Activated CD4-positive, alpha-beta T cell treated with anti-CD3 and anti-CD28 coated beads, Interleukin-2, amount 10 ng/mL, durations not matched to agents 7 days and 5 days (primary cell): ENCODE results near the gene ZBTB32. TPM values are rescaled to one million over a fixed set of nuclear protein-coding genes. Genes with fewer than 3 reads are reported as not detected.
"Not testable (repeated sequence)": the region's sequence is repeated elsewhere in the genome, so short reads cannot be mapped to it uniquely, and the experiment has no call there.

Experiments used
- CTCF ChIA-PET: fragments of 350-600 bp; sonication (Branson Sonifier 250); formaldehyde crosslinking; loops from one replicate; lab custom pipeline; 2021; ENCODE audit warnings: antibody characterized with exemption; lab: Charles Lee
- POLR2A ChIA-PET: fragments of 350-600 bp; sonication (Branson Sonifier 250); formaldehyde crosslinking; loops from one replicate; lab custom pipeline; 2021; ENCODE audit warnings: antibody characterized with exemption; lab: Charles Lee
- DNase-seq: peaks from one replicate; pipeline ENCODE4 v3.0.0-alpha.2; 2020
- H3K27ac Mint-ChIP-seq: one replicate; pipeline ENCODE4 v1.8.0; 2021; ENCODE audit warnings: mild to moderate bottlenecking, moderate library complexity, mixed read lengths
- H3K27me3 Mint-ChIP-seq: one replicate; pipeline ENCODE4 v1.8.0; 2021; ENCODE audit warnings: mixed read lengths
- H3K36me3 Mint-ChIP-seq: one replicate; pipeline ENCODE4 v1.8.0; 2021; ENCODE audit warnings: low read depth, mixed read lengths
- H3K4me1 Mint-ChIP-seq: one replicate; pipeline ENCODE4 v1.8.0; 2021; ENCODE audit warnings: mixed read lengths
- H3K4me3 Mint-ChIP-seq: one replicate; pipeline ENCODE4 v1.8.0; 2021; ENCODE audit warnings: mild to moderate bottlenecking, moderate library complexity, mixed read lengths
- H3K9me3 Mint-ChIP-seq: one replicate; pipeline ENCODE4 v1.8.0; 2021; ENCODE audit warnings: mixed read lengths
- total RNA-seq, 2 experiments: library from RNA; stranded (reverse); gene quantifications; one replicate each; pipeline ENCODE4 v1.2.3, GENCODE V29; 2021

The ZBTB32 gene, protein sequence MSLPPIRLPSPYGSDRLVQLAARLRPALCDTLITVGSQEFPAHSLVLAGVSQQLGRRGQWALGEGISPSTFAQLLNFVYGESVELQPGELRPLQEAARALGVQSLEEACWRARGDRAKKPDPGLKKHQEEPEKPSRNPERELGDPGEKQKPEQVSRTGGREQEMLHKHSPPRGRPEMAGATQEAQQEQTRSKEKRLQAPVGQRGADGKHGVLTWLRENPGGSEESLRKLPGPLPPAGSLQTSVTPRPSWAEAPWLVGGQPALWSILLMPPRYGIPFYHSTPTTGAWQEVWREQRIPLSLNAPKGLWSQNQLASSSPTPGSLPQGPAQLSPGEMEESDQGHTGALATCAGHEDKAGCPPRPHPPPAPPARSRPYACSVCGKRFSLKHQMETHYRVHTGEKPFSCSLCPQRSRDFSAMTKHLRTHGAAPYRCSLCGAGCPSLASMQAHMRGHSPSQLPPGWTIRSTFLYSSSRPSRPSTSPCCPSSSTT
- 10 to 100 TPM; 15.4 to 17.3 TPM for total RNA-seq

DNA sequence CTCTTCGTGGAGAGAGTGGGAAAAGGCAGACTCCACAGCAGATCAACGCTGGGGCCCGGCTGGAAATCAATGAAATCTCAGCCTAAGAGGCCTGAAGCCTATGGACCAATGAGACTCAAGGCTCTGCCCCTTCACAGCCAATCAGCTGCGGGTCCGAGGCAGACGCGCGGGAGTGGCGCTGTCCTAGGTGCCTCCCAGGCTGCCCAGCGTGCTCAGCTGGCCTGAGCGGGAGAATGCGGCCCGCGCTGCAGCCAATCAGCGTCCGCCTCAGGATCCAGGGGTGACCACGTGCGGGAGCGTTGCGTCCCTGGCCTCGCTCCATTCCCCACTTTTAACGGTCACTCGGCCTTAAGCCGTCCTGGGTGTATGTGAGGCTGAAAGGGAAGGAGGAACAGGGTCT is at the start of gene ZBTB32:
ZBTB32 (plus strand) TSS at position 341 of the 400 bp plus-strand sequence. CDS start 10,069 bp downstream, outside the sequence.
- no peaks in the 10 kb centered on the region for H3K9me3 Mint-ChIP-seq
- no peak within 1 kb of the TSS for H3K27ac Mint-ChIP-seq
- H3K27me3 Mint-ChIP-seq: no peaks in the 10 kb centered on the region
- ChIA-PET CTCF (interaction anchor here (2.0 to 2.4 kb wide), 2 partner anchors 9 to 36 kb away, joined by 8 to 11 read pairs; no protein-coding TSS in a partner anchor), POLR2A (no interaction called here)
- no peak within 1 kb of the TSS for H3K4me3 Mint-ChIP-seq
- no peaks in the 10 kb centered on the region for H3K36me3 Mint-ChIP-seq
- DNase-seq: no peak
- H3K4me1 Mint-ChIP-seq: peaks cover 6% of the 10 kb centered on the region

DNA sequence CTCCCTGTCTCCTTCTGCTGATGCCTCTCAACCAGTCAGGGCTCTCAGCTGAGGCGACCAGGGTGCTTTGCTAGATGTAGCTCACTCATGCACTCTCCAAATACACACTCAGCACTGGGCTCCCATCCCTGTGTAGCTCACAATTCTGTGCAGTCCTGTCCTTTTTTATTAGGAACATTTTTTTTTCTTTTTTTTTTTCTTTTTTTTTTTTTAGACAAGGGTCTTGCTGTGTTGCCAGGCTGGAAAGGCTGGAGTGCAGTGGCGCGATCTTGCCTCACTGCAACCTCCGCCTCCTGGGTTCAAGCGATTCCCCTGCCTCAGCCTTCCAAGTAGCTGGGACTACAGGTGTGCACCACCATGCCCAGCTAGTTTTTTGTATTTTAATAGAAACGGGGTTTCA is 49.5 kb upstream of the ZBTB32 start:
- H3K4me3 Mint-ChIP-seq, POLR2A ChIA-PET, H3K27me3 Mint-ChIP-seq, H3K9me3 Mint-ChIP-seq, DNase-seq, H3K27ac Mint-ChIP-seq: not testable (repeated sequence)
- peaks cover 22% of the 10 kb centered on the region for H3K4me1 Mint-ChIP-seq
- CTCF ChIA-PET: interaction anchor here (0.6 to 1.0 kb wide), 3 partner anchors 11 to 76 kb away, joined by 3 read pairs; no protein-coding TSS in a partner anchor
- peaks cover 48% of the 10 kb centered on the region for H3K36me3 Mint-ChIP-seq

DNA sequence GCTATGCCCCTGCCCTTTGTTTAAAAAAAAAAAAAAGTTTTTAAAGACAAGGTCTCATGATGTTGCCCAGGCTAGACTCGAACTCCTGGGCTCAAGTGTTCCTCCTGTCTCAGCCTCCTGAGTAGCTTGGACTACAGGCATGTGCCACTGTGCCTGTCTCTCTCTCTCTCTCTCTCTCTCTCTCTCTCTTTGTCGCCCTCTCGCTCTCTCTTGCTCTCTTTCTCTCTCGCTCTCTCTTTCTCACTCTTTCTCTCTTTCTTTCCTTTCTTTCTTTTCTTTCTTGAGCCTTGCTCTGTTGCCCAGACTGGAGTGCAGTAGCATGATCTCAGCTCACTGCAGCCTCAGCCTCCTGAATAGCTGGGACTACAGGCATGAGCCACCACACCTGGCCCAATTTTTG is 48.8 kb upstream of the ZBTB32 start:
- Mint-ChIP-seq H3K9me3 (no peaks in the 10 kb centered on the region), H3K36me3 (peaks cover 48% of the 10 kb centered on the region), H3K27me3 (no peaks in the 10 kb centered on the region), H3K4me3 (no peak overlapping the region), H3K4me1 (peaks cover 16% of the 10 kb centered on the region), H3K27ac (no peak overlapping the region)
- ChIA-PET POLR2A (no interaction called here), CTCF (interaction anchor here (0.6 to 1.0 kb wide), 4 partner anchors 11 to 229 kb away, joined by 3 to 5 read pairs (median 3); no protein-coding TSS in a partner anchor)
- DNase-seq: no peak

DNA sequence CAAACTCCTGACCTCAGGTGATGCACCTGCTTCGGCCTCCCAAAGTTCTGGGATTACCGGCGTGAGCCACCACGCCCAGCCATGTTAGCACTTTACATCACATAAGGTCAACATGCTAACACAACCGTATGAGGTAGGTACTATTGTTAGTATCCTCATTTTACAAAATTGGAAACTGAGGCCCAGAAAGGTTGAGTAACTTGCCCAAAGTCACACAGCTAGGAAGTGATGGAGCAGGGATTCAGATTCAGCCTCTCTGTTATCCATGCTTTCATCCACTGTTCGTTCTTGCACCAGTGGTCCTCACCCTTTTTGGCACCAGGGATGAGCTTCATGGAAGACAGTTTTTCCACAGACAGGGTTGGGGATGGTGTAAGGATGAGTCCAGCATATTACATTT is 47.7 kb upstream of the ZBTB32 start:
- Mint-ChIP-seq H3K27me3 (no peaks in the 10 kb centered on the region), H3K4me3 (no peak overlapping the region), H3K36me3 (peaks cover 47% of the 10 kb centered on the region), H3K27ac (no peak overlapping the region), H3K9me3 (no peaks in the 10 kb centered on the region), H3K4me1 (peaks cover 7% of the 10 kb centered on the region)
- DNase-seq: no peak
- POLR2A ChIA-PET: no interaction called here
- CTCF ChIA-PET: interaction anchor here (0.6 to 1.3 kb wide), 3 partner anchors 17 to 179 kb away, joined by 3 to 4 read pairs (median 3); no protein-coding TSS in a partner anchor

DNA sequence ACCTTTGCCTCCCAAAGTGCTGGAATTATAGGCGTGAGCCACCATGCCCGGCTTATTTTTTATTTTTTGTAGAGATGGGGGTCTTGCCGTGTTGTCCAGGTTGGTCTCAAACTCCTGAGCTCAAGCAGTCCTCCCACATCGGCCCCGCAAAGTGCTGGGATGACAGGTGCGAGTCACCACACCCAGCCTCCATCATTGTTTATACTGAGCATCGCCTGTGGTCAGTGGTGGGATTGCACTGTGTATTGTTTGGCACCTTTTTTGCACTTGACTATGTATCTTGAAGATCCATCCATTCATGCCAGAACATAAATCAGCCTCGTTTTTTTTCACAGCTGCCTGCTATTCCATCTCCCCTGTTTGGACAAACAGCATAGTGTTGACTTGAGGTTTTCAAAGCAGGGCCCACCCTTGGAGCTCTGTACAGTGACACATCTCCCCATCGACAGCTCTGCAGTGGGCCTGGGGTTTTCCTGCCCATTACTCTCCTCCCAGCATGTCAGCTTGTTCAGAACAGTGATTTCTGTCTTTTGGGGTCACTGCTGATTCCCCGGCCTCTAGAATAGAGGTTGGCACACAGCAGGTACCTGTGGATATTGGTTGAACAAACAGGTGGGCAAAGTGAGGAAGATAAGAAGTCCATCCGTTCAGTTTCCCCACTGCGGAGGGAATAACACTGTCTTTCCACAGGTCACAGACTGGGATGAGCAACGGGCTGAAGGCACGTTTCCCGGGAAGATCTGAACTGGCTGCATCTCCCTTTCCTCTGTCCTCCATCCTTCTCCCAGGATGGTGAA is 46.3 kb upstream of the ZBTB32 start:
- Mint-ChIP-seq H3K4me3 (no peak overlapping the region), H3K9me3 (no peaks in the 10 kb centered on the region), H3K36me3 (peaks cover 51% of the 10 kb centered on the region), H3K27me3 (no peaks in the 10 kb centered on the region), H3K4me1 (peaks cover 4% of the 10 kb centered on the region), H3K27ac (no peak overlapping the region)
- DNase-seq: no peak
- ChIA-PET CTCF (interaction anchor here (0.5 to 1.5 kb wide), 4 partner anchors 10 to 445 kb away, joined by 3 to 5 read pairs (median 3); partner anchors contain the start of gene COX6B1), POLR2A (no interaction called here)

DNA sequence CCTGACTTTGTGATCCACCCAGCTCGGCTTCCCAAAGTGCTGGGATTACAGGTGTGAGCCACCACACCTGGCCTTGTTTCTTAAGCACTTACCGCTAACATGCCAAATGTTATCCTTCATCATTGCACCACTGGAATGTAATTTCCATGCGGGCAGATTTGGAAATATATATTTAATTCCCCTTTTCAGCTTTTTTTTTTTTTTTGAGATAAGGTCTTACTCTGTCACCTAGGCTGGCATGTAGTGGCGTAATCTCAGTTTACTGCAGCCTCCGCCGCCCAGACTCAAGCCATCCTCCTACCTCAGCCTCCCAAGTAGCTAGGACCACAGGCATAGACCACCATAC is 42.4 kb upstream of the ZBTB32 start:
- H3K4me3 Mint-ChIP-seq: no peak overlapping the region
- H3K27ac Mint-ChIP-seq: no peak overlapping the region
- ChIA-PET CTCF (interaction anchor here (0.6 to 1.1 kb wide), 2 partner anchors 12 to 39 kb away, joined by 3 read pairs; no protein-coding TSS in a partner anchor), POLR2A (no interaction called here)
- no peaks in the 10 kb centered on the region for H3K27me3 Mint-ChIP-seq
- no peaks in the 10 kb centered on the region for H3K9me3 Mint-ChIP-seq
- peaks cover 39% of the 10 kb centered on the region for H3K36me3 Mint-ChIP-seq
- no peaks in the 10 kb centered on the region for H3K4me1 Mint-ChIP-seq
- no peak for DNase-seq

DNA sequence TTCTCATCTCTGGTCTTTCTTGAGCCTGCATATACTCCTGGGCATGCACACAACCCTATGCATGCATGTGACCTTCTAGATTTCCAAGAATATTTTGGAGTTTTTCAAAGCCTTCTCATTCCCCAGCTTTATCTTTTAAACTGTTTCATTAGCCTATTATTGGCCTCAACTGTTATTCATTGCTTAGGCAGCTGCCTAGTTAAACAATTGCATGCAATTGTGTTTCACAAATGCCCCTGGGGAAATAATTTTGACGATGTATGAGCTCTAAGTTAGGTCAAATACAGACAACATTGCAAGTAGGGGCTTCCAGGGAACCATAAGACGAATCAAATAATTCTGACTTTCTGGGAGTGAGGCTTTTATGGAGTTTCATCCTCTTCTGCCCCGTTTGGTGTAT is 40.4 kb upstream of the ZBTB32 start:
- Mint-ChIP-seq H3K27ac (no peak overlapping the region), H3K4me1 (no peaks in the 10 kb centered on the region), H3K4me3 (no peak overlapping the region), H3K36me3 (peaks cover 26% of the 10 kb centered on the region), H3K27me3 (peaks cover 2% of the 10 kb centered on the region), H3K9me3 (no peaks in the 10 kb centered on the region)
- ChIA-PET CTCF (no interaction called here), POLR2A (interaction anchor here (0.7 kb wide), 1 partner anchor 67 kb away, joined by 3 read pairs; no protein-coding TSS in a partner anchor)
- DNase-seq: no peak

DNA sequence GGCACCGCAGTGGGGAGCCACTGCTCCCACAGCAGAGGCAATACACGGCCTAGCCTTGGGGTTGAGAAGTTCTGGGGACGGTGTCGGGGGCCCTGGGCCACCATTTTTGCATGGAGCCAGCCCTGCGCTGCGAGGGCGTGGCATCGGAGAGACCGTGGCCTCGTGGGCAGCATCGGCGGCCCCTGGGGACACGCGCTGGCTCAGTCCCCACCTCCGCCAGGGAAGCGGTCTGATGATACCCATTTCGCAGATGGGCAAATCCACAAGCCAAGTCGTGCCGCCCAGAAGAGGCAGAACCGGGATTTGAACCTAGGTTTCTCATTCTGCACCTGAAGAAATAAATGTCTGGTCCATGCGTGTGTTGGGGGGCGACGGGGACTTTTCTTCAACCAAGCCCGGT is 39.2 kb upstream of the ZBTB32 start:
- POLR2A ChIA-PET: no interaction called here
- Mint-ChIP-seq H3K4me3 (no peak overlapping the region), H3K27me3 (peaks cover 11% of the 10 kb centered on the region), H3K27ac (no peak overlapping the region), H3K4me1 (no peaks in the 10 kb centered on the region), H3K9me3 (no peaks in the 10 kb centered on the region), H3K36me3 (peaks cover 23% of the 10 kb centered on the region)
- no peak for DNase-seq
- CTCF ChIA-PET: no interaction called here

DNA sequence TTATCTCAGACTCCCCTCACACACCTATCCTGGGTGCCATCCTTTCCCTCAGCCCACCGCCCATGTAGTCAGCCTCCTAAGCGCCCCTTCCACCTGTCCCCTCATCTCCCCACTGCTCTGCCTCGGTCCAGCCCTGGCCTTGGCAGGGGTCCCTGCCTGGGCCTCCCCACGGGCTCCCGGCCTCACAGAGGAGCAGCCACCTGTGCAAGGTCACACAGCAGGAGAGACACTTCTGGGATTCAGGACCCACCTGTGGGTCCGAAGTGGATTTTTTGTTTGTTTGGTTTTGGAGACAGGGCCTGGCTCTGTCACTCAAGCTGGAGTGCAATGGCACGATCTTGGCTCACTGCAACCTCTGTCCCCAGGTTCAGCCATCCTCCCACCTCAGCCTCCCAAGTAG is 38.8 kb upstream of the ZBTB32 start:
- CTCF ChIA-PET: no interaction called here
- no peak overlapping the region for H3K27ac Mint-ChIP-seq
- POLR2A ChIA-PET: no interaction called here
- no peaks in the 10 kb centered on the region for H3K9me3 Mint-ChIP-seq
- no peaks in the 10 kb centered on the region for H3K4me1 Mint-ChIP-seq
- H3K36me3 Mint-ChIP-seq: peaks cover 23% of the 10 kb centered on the region
- H3K4me3 Mint-ChIP-seq: no peak overlapping the region
- no peak for DNase-seq
- H3K27me3 Mint-ChIP-seq: peaks cover 12% of the 10 kb centered on the region

DNA sequence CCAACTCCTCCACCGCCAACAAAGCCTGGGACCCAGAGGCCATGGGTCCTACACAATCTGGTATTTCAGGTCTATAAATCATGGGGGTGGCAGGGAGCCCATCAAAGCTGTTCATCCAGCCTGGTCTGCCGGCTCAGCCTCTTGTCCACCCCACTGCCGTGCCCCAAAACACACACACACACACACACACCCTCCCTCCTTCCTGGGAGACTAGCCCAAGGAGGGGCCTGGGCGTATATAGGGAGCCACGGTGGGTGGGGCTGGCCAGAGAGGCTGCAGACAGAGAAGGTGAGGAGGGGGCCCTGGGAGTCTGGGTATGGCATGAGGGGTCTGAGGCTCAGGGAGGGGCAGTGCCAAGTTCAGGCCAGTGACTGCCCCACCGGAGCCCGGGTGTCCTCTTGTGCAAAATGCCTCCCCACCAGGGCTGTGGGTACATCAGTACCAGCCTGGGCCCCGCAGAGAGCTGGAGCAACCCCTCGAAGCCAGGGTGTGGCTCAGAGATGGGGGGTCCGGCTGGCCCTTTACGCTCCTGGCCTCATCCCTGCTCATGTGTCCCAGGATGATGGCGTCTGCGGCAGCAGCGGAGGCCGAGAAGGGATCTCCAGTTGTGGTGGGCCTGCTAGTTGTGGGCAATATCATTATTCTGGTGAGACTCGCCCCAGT is 38.0 kb upstream of the ZBTB32 start, which contains the start of gene UPK1A:
UPK1A (plus strand) TSS at position 267 of the 663 bp plus-strand sequence; CDS start at position 563, 296 bp downstream.
- peaks cover 16% of the 10 kb centered on the region for H3K27me3 Mint-ChIP-seq
- ChIA-PET POLR2A (no interaction called here), CTCF (interaction anchor here (0.9 kb wide), 1 partner anchor 13 kb away, joined by 3 read pairs; no protein-coding TSS in a partner anchor)
- no peak within 1 kb of the TSS for H3K27ac Mint-ChIP-seq
- no peak for DNase-seq
- H3K9me3 Mint-ChIP-seq: no peaks in the 10 kb centered on the region
- peaks cover 19% of the 10 kb centered on the region for H3K36me3 Mint-ChIP-seq
- no peaks in the 10 kb centered on the region for H3K4me1 Mint-ChIP-seq
- H3K4me3 Mint-ChIP-seq: no peak within 1 kb of the TSS

DNA sequence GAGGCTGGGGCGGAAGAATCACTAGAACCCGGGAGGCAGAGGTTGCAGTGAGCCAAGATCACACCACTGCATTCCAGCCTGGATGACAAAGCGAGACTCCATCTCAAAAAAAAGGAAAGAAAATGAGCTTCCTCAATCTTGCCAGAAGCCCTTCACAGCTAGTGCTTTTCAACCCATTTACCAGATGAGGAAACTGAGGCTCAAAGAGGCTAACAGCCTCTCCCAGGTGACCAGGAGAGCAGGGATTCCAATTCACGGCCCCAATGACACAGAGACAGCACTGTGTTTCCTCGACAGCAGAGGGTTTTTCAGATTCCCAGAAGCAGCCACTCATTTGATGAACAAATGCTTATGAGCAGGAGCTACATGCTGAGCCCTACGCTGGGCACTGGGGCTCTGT is 34.8 kb upstream of the ZBTB32 start:
- POLR2A ChIA-PET: no interaction called here
- CTCF ChIA-PET: interaction anchor here (1.2 kb wide), 1 partner anchor 8 kb away, joined by 3 read pairs; no protein-coding TSS in a partner anchor
- no peak overlapping the region for H3K4me3 Mint-ChIP-seq
- H3K27ac Mint-ChIP-seq: no peak overlapping the region
- H3K4me1 Mint-ChIP-seq: peaks cover 7% of the 10 kb centered on the region
- peaks cover 2% of the 10 kb centered on the region for H3K36me3 Mint-ChIP-seq
- peaks cover 32% of the 10 kb centered on the region for H3K27me3 Mint-ChIP-seq
- DNase-seq: no peak
- no peaks in the 10 kb centered on the region for H3K9me3 Mint-ChIP-seq

DNA sequence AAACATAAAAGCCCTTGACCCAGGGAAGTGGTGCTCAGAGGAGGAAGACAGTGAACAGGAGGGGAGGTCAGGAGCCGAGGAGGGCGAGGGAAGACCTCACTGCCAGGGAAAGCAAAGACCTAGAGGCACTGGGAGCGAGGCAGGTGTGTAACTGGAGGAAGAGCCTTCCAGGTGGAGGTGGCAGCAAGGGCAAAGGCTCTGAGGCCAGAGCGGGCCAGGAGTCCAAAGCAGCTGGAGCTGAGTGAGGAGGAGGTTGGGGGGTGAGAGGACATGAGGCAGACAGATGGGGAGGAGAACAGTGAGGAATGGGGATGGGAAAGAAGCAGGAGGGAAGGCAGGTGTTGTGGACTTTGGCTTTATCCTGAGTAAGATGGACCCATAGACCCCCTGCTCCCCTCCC is 34.4 kb upstream of the ZBTB32 start:
- DNase-seq: no peak
- Mint-ChIP-seq H3K4me3 (no peak overlapping the region), H3K27ac (no peak overlapping the region), H3K4me1 (peaks cover 7% of the 10 kb centered on the region), H3K9me3 (no peaks in the 10 kb centered on the region), H3K27me3 (peaks cover 33% of the 10 kb centered on the region), H3K36me3 (peaks cover 2% of the 10 kb centered on the region)
- CTCF ChIA-PET: interaction anchor here (1.2 kb wide), 1 partner anchor 8 kb away, joined by 3 read pairs; no protein-coding TSS in a partner anchor
- POLR2A ChIA-PET: no interaction called here
